Spinal cord (tissue), 10 donors: ENCODE results near the gene PKP3. TPM values are rescaled to one million over a fixed set of nuclear protein-coding genes. Genes with fewer than 3 reads are reported as not detected.
A peak's percentile ranks its signal among the peaks of the same experiment; 100 is the strongest.

Source experiments
- DNase-seq, 6 donors: peaks; one replicate each; pipeline versions ENCODE4 v3.0.0 to v3.0.0-alpha.2; 2013 to 2015; ENCODE audit warnings: low spot score in 6 of 6, low read depth in 4 of 6
- H3K27ac ChIP-seq: one replicate; pipeline ENCODE4 v1.5.1; 2013; ENCODE audit warnings: low read depth, low read length, control low read depth
- H3K27me3 ChIP-seq: one replicate; pipeline ENCODE4 v1.6.1; 2013; ENCODE audit warnings: low read length; ENCODE audit not compliant: control insufficient read depth, insufficient read depth
- H3K36me3 ChIP-seq: one replicate; pipeline ENCODE4 v1.6.1; 2013; ENCODE audit warnings: low read length; ENCODE audit not compliant: control insufficient read depth, insufficient read depth
- H3K4me1 ChIP-seq: one replicate; pipeline ENCODE4 v1.6.1; 2013; ENCODE audit warnings: low read length; ENCODE audit not compliant: control insufficient read depth, insufficient read depth
- H3K4me3 ChIP-seq: one replicate; pipeline ENCODE4 v1.5.1; 2013; ENCODE audit warnings: low read depth, low read length, control low read depth
- H3K9me3 ChIP-seq: one replicate; pipeline ENCODE4 v1.6.1; 2013; ENCODE audit warnings: low read length; ENCODE audit not compliant: control insufficient read depth, insufficient read depth
- WGBS: methylation state at CpG from one replicate; pipeline ENCODE4 v1.1.5; 2013; ENCODE audit warnings: missing lambda C conversion rate; ENCODE audit not compliant: insufficient coverage; 5-methylcytosine and 5-hydroxymethylcytosine counted together
- polyA plus RNA-seq, 2 donors: library from polyadenylated mRNA; unstranded; fragments of 120-200 nt; gene quantifications; one replicate each; pipeline ENCODE4 v1.2.1, GENCODE V29; 2013; ENCODE audit not compliant: insufficient read length in 2 of 2
- total RNA-seq, 2 donors: library from RNA; depleted of rRNA in 1 of 2; stranded (reverse); fragments of 120-200 nt in 1 of 2; fragments of >200 nt in 1 of 2; gene quantifications; one replicate each; pipeline versions ENCODE4 v1.2.3 to v1.2.4, GENCODE V29; 2013 to 2014
- donor health status: healthy.

Gene PKP3
- total and polyA plus RNA-seq, 4 donors = 0.61 to 1.3 (median 0.73) TPM

DNA sequence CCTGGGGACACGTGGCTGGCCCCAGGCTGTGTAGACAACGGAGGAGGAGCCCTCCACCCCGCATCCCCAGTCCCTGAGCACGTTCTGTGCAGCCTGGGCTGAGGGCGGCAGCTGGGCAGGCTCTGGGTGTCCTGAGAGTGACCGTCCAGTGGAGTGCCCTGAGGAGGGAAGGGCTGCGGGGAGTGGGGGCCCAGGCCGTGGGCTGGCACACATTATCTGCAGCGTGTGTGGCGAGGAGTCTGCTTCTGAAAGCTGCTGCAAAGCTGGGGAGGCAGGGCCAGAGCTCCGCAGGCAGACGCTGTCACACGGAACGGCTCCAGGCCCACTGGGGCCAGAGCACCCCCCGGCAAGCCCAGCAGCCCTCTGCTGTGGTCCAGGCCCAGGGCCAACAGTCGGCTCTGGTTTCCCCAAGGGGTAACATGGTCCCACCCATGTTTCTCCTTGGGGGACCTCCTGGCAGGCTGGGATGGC, 48.6 kb downstream of the PKP3 start:
- 61% methylated on average over 16 of the region's 16 CpGs for WGBS
- no peaks in the 10 kb centered on the region for H3K9me3 ChIP-seq
- H3K4me1 ChIP-seq = peaks cover 7% of the 10 kb centered on the region
- no peaks in the 10 kb centered on the region for H3K36me3 ChIP-seq
- H3K27ac ChIP-seq = no peak overlapping the region
- H3K27me3 ChIP-seq = peaks cover 24% of the 10 kb centered on the region
- no peak for DNase-seq
- H3K4me3 ChIP-seq = no peak overlapping the region

DNA sequence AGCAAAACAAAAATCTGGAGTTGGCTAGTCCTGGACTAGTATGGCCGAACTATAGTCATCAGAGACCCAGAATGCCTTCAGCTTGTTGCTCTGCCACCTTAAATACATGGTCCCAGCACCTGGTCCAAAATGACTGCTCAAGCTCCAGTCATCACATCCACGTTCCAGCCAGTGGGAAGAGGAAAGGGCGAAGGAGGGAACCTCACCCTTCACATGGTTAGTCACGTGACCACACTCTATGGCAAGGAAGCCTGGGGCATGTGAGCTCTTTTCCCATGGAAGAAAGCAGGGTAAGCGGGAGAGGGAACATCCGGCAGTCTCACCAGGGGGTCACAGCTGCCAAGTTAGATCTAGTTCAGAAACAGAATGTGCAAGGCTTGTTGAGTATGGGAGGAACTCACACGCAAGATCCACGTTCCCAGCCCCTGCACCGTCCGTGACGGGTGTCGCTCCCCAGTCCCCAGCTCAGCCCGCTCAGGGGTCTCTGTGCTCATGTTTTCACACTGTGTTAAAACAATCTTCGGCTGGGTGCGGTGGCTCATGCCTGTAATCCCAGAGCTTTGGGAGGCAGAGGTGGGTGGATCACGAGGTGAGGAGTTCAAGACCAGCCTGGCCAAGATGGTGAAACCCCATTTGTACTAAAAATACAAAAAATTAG, 49.7 kb downstream of the PKP3 start:
- no peak overlapping the region for H3K27ac ChIP-seq
- H3K36me3 ChIP-seq = no peaks in the 10 kb centered on the region
- H3K4me1 ChIP-seq = peaks cover 16% of the 10 kb centered on the region
- 65% methylated on average over 11 of the region's 16 CpGs for whole genome bisulfite sequencing
- H3K4me3 ChIP-seq = no peak overlapping the region
- H3K27me3 ChIP-seq = peaks cover 24% of the 10 kb centered on the region
- peak in 1 of 6 donors; percentile 14 for DNase-seq
- no peaks in the 10 kb centered on the region for H3K9me3 ChIP-seq

DNA sequence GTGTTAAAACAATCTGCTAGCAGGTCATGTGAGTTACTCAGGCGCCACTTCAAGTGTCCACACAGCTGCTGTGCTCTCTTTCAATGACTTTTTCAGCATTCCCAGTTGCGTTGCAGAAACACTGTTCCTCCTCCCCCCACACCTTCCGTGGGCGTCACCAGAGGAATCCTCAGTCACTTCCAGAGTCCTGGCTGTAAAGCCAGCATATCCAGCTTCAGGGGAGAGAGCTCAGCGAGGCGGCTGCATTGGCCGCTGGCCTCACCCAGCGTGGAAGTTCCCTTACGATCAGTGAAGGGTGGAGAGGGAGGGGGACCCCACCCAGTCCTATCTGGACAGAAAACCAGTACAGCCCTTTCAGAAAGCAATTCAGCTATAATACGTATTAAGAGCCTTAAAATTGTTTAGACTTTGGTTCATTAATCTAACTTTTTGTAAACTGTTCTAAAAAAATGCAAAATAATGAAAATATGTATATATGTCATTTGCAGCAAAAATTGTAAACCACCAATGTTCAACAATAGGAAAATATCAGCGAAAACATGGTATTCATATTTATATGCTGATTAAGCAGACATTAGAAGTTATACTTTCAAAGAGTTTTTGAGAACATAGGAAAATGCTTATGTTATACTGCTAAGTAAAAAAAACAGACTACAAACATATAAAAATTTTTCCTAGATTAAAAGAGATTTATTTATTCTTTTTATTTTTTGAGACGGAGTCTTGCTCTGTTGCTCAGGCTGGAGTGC, 50.6 kb downstream of the PKP3 start:
- peaks cover 23% of the 10 kb centered on the region for H3K4me1 ChIP-seq
- no peaks in the 10 kb centered on the region for H3K9me3 ChIP-seq
- H3K36me3 ChIP-seq = no peaks in the 10 kb centered on the region
- H3K4me3 ChIP-seq = no peak overlapping the region
- no peak overlapping the region for H3K27ac ChIP-seq
- peak in 1 of 6 donors; percentile 21 for DNase-seq
- WGBS = 12% methylated on average over 9 of the region's 12 CpGs
- H3K27me3 ChIP-seq = peaks cover 24% of the 10 kb centered on the region

DNA sequence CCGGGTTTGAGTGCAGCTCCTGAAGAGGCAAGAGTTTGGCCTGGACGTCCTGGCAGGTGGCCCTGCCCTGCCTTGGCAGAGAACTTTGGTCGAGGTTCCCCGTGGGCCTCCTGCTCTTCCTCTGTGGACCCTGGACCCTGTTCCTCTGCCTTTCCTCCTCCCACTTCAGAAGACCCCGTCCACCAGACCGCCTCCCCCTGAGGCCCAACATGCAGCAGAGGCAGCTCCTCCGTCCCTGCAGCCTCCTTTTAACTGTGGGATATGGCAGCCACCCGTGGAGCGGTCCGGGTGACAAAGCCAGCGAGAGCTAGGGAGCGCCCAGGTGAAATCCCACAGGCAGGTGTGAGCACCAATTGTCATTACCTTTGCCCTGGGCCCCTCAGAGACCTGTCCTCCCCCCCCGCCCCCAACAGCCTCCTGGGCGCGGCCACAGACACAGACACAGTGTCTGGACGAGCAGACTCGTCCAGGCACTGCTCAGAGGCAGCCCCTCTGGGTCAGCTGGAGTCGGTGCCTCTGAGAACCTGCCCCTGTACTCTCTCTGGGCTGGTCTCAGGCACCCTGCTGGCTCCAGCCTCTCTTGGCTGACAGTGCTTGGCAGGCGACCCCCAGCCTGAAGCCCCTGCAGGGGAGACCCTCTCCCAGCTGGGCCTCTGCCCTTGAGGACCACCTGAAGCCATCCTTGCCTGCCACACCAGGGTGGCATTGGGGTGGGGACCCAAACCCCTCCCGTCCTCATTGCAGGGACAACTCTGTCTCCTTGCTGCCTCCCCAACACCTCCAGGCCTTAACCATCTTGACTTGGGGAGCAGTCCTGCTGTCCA, 52.0 kb downstream of the PKP3 start:
- Histone ChIP-seq H3K27me3 (peaks cover 17% of the 10 kb centered on the region), H3K4me1 (peaks cover 29% of the 10 kb centered on the region), H3K4me3 (no peak overlapping the region), H3K9me3 (no peaks in the 10 kb centered on the region), H3K27ac (no peak overlapping the region), H3K36me3 (no peaks in the 10 kb centered on the region)
- WGBS = 61% methylated on average over 20 of the region's 20 CpGs
- DNase-seq = no peak

DNA sequence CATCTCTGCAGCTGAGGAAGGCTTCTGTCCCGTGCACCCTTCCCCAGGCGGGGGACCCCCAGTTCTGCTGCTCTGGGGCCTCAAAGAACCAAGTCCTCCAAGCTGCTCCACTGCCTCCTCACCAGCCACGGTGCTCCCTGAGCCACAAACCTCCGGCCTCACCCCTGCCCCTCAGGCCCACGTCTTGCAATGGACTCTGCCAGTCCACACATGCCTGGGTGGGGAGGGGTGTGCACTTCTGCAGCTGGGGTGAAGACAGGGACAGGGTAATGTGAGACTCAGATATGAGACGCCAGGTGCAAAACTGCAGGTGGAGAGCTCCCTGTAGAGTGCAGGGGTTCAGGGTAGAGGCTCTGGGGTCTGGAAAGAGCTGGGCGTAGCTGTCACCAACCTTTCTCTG, 52.9 kb downstream of the PKP3 start:
- H3K9me3 ChIP-seq = no peaks in the 10 kb centered on the region
- no peak for DNase-seq
- peaks cover 8% of the 10 kb centered on the region for H3K36me3 ChIP-seq
- 95% methylated on average over 3 of the region's 7 CpGs for WGBS
- no peak overlapping the region for H3K27ac ChIP-seq
- H3K4me1 ChIP-seq = peaks cover 38% of the 10 kb centered on the region
- H3K27me3 ChIP-seq = peaks cover 8% of the 10 kb centered on the region
- H3K4me3 ChIP-seq = no peak overlapping the region

DNA sequence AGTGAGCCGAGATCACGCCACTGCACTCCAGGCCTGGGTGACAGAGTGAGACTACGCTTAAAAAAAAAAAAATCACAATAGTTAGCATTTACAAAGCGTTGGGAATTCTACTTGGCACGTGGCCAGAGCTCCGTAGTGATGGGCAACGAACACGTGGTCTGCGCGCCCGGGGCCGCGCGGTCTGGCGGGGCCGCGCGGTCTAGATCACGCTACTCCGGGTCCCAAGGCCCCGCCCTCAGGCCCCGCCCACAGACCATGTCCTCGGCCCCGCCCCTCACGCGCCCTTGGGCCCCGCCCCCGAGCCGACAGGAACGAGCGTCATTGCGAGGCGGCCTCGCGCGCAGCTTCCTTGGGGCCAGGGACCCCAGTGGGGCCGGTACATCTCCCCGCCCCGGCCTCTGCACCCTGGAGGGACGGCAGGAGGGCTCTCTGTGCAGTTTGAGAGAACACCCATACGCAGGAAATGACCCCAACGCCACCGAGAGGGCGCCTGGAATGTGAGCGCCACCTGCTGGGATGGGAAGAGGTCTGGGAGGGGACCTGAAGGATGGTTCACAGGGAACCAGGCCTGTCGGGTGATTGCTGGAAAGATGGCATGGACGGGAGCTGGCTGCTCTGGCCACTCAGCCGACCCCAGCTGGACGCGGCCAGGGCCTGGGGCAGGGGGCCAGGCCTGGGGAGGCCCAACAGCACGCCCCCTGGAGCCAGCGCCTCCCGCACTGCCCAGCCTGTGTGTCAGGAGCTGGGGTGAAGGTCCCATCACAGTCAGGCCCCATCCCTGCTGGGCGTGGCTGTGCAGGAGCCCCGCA, 54.1 kb downstream of the PKP3 start:
- DNase-seq = peak; percentile 71 to 97 (median 88)
- Histone ChIP-seq H3K4me3 (peak overlapping the region; percentile 77), H3K9me3 (no peaks in the 10 kb centered on the region), H3K27ac (peak overlapping the region; percentile 98), H3K27me3 (no peaks in the 10 kb centered on the region), H3K36me3 (peaks cover 19% of the 10 kb centered on the region), H3K4me1 (peaks cover 44% of the 10 kb centered on the region)
- WGBS = under 1% methylated on average over 51 of the region's 55 CpGs

DNA sequence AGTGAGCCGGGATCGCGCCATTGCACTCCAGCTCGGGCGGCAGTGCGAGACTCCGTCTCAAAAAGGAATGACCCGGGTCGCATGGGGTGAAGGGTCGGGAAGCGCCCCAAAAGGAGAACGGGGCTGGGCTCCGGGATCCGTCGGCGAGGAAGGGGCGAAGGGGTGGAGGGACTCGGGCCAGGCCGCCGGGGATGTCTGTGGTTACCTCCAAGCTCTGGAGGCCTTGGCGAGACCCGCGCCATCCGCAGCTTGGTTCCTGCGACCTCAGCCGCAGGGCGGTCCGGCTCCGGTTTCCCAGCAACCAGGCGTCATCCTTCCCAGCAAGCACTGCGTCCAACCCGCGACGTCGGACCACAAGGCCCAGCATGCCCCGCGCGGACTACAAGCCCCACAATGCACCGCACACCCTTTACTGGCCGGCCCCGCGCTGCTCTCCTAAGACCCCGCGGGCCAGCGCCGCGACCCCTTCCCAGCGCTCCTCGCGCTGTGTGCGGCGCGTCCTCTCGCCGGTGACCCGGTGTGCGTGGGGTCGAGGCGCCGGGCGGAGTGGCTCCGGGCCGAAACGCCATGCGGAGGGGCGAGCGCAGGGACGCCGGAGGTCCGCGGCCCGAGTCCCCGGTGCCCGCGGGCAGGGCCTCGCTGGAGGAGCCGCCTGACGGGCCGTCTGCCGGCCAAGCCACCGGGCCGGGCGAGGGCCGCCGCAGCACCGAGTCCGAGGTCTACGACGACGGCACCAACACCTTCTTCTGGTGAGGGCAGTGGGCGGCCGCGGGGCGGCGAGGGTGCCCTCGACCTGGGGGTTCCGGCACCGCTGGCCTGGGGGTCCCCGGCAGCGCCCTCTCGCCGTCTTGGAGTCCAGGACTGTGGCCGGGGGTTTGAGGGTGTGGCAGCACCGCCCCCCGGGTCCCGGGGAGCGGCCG, 56.1 kb downstream of the PKP3 start, which contains the start of gene PTDSS2:
Gene PTDSS2 (plus strand): TSS at position 391 of the 920 bp plus-strand sequence. CDS start 177 bp downstream, at position 568.
- no peaks in the 10 kb centered on the region for H3K9me3 ChIP-seq
- H3K4me1 ChIP-seq = peaks cover 44% of the 10 kb centered on the region
- no peaks in the 10 kb centered on the region for H3K27me3 ChIP-seq
- peak within 1 kb of the TSS; percentile 98 for H3K27ac ChIP-seq
- H3K36me3 ChIP-seq = peaks cover 38% of the 10 kb centered on the region
- peak; percentile 87 to 99 (median 96) for DNase-seq
- WGBS = under 1% methylated on average over 108 of the region's 108 CpGs
- peak within 1 kb of the TSS; percentile 90 for H3K4me3 ChIP-seq

DNA sequence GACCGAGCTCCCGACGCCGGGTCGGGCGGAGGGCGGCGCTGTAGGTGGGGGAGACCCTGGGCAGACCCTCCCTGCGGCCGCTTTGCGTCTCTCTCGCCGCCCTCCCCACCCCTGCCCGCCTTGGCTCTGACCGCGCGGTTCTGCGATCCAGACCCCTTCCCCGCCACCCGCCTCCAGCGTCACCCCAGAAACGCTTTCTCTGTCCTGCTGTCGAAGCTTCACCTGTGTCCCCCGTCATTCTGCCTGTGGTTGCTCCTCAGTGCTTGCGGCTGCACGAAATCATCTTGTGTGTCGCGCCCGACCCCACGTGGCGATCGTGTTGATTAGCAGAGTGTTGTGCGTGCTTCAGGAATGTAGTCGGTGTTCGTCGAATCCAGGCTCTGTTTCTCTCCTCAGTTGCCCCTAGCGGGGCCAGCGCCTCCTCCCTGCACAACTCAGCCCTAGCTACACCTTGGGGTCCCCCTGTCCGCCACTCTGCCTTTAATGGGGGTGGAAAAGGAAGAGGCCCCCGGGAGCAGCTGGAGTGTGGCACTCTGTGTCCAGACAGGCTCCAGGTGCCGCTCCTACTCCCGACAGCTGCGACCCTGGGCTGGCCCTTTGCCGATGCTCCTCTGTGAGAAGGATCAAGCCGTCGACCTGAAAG, 56.9 kb downstream of the PKP3 start:
- peak overlapping the region; percentile 90 for H3K4me3 ChIP-seq
- peaks cover 46% of the 10 kb centered on the region for H3K36me3 ChIP-seq
- peaks cover 40% of the 10 kb centered on the region for H3K4me1 ChIP-seq
- peak in 3 of 6 donors; percentile 37 to 86 (median 76) for DNase-seq
- no peaks in the 10 kb centered on the region for H3K27me3 ChIP-seq
- 2% methylated on average over 36 of the region's 46 CpGs for WGBS
- no peak overlapping the region for H3K27ac ChIP-seq
- H3K9me3 ChIP-seq = no peaks in the 10 kb centered on the region
